ENCODE measurements around the gene ABCA2.
A peak's percentile ranks its signal among the peaks of the same experiment; 100 is the strongest.

ABCA2 gene

GRCh38 chr9:137030538-137031527 is 2.8 kb upstream of the ABCA2 start:
- DNase-seq: no peak

- DNase-seq: no peak
Measured at GRCh38 chr9:137030006-137030405, 2.0 kb upstream of the ABCA2 start.

GRCh38 chr9:137029058-137029936 is 1.3 kb upstream of the ABCA2 start:
- peak; percentile 49 for DNase-seq

GRCh38 chr9:137028263-137029057 is 423 bp upstream of the ABCA2 start:
- peak; percentile 15 for DNase-seq

GRCh38 chr9:137026828-137027227 is 1.2 kb downstream of the ABCA2 start:
- no peak for DNase-seq

- no peak for DNase-seq
Measured at GRCh38 chr9:137026384-137026783, 1.7 kb downstream of the ABCA2 start.

GRCh38 chr9:137025517-137025966 is 2.5 kb downstream of the ABCA2 start:
- no peak for DNase-seq

GRCh38 chr9:137023583-137023991 is 4.5 kb downstream of the ABCA2 start:
- no peak for DNase-seq

- no peak for DNase-seq
Measured at GRCh38 chr9:137023157-137023556, 4.9 kb downstream of the ABCA2 start.

- no peak for DNase-seq
Measured at GRCh38 chr9:137022662-137023008, 5.4 kb downstream of the ABCA2 start.

GRCh38 chr9:137021979-137022661 is 5.9 kb downstream of the ABCA2 start:
- DNase-seq: peak; percentile 79

GRCh38 chr9:137021568-137021978 is 6.5 kb downstream of the ABCA2 start:
- DNase-seq: no peak

GRCh38 chr9:137020771-137021567 is 7.1 kb downstream of the ABCA2 start:
- DNase-seq: no peak

- DNase-seq: no peak
Measured at GRCh38 chr9:137019891-137020683, 8.0 kb downstream of the ABCA2 start.

GRCh38 chr9:137018761-137019559 is 9.1 kb downstream of the ABCA2 start:
- no peak for DNase-seq

GRCh38 chr9:137017791-137018497 is 10.1 kb downstream of the ABCA2 start:
- DNase-seq: no peak

- DNase-seq: no peak
Measured at GRCh38 chr9:137017071-137017470, 11.0 kb downstream of the ABCA2 start.

- no peak for DNase-seq
Measured at GRCh38 chr9:137016436-137016835, 11.6 kb downstream of the ABCA2 start.

GRCh38 chr9:137015976-137016375 is 12.1 kb downstream of the ABCA2 start:
- DNase-seq: no peak

Data from T1000 (cell line).